Measurements from ENCODE around the gene RASD1. TPM values are rescaled to one million over a fixed set of nuclear protein-coding genes. Genes with fewer than 3 reads are reported as not detected.

Gene RASD1
- total RNA-seq, 1 donor from 2014 or later, result 7.5 TPM

DNA sequence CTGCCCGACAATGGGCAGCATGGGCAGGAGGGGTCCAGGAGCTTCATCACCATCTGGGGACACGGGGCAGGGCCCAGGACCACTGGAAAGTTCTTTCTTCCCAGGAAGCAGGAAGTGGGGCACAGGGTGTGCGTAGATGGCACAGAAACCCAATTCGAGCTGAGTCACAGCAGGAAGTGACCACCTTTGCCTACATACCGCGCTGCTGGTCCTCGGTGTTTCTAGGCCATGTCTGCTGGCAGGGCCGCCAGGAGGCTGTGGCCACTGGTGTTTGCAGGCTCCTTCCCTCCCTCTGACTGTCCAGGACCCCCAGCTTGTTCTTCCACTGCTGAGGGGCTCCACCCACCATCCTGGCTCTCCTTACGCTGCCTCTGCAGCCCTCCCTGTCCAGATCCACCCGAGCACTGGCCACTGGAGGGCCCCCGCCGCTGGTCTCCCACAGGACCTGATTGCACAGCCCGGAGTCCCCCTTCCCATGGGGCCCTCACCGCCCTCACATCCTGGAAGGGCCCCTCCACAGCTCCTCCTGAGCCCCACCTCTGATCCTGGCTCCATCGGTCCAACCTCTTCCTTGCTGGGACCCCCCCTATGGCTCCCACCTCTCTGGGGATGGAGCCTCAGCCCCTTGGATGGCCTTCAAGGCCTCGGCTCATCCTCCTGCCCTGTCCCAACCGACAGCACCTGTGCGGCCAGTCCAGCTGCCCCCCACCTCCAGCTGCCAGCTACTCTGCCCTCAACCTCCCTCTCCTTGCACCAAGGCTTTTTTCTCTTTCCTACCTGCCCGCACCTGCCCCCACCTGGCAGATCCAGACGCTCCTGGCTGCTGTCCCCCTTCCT, 14.5 kb upstream of the RASD1 start:
- intact Hi-C loops (cut with micrococcal nuclease), result no loop called here
- Mint-ChIP-seq H3K9me3 (no peaks in the 10 kb centered on the region), H3K27me3 (no peaks in the 10 kb centered on the region), H3K36me3 (ENCODE audit: low read depth) (no peaks in the 10 kb centered on the region), H3K27ac (no peak overlapping the region), H3K4me3 (no peak overlapping the region), H3K4me1 (no peaks in the 10 kb centered on the region)
- DNase-seq, result no peak

DNA sequence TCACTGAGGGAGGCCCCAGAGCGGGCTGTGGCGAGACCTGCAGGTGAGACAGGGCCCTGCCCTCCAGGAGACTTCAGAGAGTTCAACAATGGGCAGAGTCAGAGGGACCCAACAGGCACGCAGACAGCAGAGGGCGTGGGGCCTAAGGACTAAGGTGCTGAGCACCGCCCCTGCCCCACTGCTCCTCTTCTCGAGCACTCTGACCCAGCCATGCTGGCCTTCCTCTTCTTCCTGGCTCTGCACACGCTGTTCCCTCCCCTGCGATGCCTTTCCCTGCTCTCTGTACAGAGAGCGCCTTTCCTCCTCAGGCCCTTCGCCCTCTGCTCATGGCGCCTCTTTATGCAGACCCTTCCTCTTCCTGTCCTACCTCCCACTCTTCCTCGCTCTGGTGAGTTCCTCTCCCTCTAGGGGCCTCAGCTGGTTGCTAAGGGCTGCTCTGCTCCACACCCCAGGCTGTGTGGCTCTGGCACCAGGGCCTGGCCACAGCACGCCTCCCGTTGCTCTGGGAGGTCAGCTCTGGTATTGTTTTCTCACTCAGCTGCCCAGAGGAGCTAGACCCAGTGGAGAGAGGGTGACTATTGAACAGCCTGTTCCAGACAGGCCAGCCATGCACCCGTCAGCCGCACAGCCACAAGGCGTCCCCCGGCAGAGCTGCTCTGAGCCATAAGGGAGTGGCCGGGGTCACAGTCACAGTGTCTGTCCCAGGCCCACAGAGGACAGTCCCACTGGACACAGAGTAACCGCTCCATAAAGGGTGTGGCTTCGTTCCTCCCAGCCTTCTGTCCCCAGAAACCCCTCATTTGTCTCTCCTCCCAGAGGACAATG, 13.6 kb upstream of the RASD1 start:
- intact Hi-C loops (cut with micrococcal nuclease), result no loop called here
- H3K36me3 Mint-ChIP-seq (ENCODE audit: low read depth), result no peaks in the 10 kb centered on the region

DNA sequence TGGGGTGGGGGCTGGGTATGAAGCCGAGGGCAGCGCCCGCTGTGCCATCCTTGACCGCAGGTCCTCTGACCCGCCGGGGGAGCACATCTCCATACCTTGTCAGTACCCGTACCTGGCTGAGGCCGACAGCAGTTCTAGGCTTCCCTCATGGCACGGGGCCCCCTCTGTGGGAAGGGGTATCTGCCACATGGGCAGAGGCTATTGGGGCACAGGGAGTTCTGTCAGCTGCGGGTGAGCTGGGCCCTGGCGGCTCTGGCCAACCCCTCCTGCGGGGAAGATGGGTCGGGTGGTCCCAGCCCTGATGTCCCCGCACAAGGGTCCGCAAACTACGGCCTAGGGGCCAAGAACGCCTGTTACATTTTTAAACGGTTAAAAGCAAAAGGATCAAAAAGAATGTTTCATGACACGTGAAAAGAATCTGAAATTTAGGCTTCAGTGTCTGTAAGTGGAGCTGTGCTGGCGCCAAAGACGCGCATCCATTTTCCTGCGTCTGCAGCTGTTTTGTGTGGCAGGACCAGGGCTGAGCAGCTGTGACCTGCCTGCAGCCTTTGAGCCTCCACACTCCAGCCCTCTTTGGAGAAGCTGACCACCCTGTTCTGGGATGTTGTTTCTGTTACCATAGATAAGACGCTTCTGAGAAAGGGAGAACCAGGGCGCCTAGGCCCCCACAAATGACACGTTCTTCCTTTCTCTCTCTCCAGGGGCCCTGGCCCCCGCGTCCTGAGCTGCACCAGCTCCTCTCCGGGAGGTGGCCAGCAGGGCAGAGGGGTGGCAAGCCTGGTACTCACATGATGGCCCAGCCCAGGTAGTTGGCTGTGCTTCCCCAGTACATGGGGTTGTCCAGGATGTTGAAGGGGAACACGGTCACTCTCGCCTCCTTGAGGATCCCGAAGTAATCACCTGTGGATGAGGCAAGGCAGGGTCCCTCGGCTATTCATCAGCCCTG, 12.7 kb upstream of the RASD1 start:
- DNase-seq, result no peak
- H3K27me3 Mint-ChIP-seq, result no peaks in the 10 kb centered on the region
- H3K9me3 Mint-ChIP-seq, result no peaks in the 10 kb centered on the region
- H3K4me1 Mint-ChIP-seq, result no peaks in the 10 kb centered on the region
- no peak overlapping the region for H3K27ac Mint-ChIP-seq
- no peaks in the 10 kb centered on the region for H3K36me3 Mint-ChIP-seq (ENCODE audit: low read depth)
- intact Hi-C loops (cut with micrococcal nuclease), result no loop called here
- H3K4me3 Mint-ChIP-seq, result no peak overlapping the region

More for the DNA sequence above, 13.6 kb upstream of the RASD1 start:
- no peak overlapping the region for H3K27ac Mint-ChIP-seq
- no peak overlapping the region for H3K4me3 Mint-ChIP-seq
- H3K4me1 Mint-ChIP-seq, result no peaks in the 10 kb centered on the region
- H3K27me3 Mint-ChIP-seq, result no peaks in the 10 kb centered on the region
- no peak for DNase-seq
- no peaks in the 10 kb centered on the region for H3K9me3 Mint-ChIP-seq

DNA sequence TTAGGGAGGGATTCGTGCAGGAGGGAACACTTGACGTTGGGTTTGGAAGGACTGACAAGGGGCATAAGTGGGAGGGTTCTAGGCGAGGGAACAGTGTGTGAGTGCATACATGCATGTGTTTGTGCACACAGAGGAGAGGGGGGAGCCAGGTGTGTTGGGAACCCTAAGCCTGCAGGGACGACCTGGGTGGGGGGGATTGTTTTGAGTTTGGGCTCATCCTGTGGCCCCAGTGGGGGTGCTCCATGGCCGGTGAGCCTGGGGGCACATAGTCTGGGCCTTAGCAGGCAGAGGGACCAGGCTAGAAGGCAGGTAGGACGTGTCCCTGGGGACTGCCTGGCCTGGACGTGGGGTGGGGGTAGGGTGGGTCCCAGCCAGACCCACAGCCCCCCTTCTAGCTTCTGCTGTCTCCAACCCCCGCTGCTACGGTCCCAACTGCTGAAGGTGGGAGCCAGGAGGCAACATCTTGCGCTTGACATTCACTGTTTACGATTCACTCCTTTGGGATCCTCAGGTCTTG, 11.9 kb upstream of the RASD1 start:
- no peaks in the 10 kb centered on the region for H3K27me3 Mint-ChIP-seq
- H3K4me3 Mint-ChIP-seq, result no peak overlapping the region
- H3K27ac Mint-ChIP-seq, result no peak overlapping the region
- H3K9me3 Mint-ChIP-seq, result no peaks in the 10 kb centered on the region
- H3K36me3 Mint-ChIP-seq (ENCODE audit: low read depth), result no peaks in the 10 kb centered on the region
- intact Hi-C loops (cut with micrococcal nuclease), result no loop called here
- DNase-seq, result no peak
- no peaks in the 10 kb centered on the region for H3K4me1 Mint-ChIP-seq

DNA sequence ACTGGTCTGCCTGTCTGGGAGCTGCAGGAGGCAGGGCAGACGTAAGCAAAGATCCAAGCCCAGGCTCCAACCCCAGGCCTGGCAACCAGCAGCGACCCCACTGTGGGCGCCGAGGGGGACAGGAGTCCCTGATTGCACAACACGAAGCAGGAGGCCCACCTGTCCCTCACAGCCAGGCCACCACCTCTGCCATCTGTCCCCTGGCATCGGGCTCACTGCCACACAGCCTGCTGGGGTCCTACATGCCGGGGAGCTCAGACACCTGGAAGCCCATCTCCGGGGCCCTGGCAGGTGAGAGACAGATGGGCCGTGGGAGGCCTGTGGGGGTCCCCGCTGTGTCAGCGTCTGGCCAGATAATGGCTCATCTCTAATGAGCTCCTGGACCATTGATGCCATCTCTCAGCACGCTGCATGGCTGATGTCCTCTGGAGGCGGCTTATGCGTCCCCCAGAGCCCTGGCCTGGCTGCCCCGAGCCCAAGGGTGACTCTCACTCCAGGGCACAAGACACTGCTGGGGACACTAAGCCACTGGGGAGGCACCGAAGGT, 11.3 kb upstream of the RASD1 start:
- DNase-seq, result no peak
- Mint-ChIP-seq H3K9me3 (no peaks in the 10 kb centered on the region), H3K27me3 (no peaks in the 10 kb centered on the region), H3K27ac (no peak overlapping the region), H3K4me1 (no peaks in the 10 kb centered on the region), H3K36me3 (ENCODE audit: low read depth) (no peaks in the 10 kb centered on the region), H3K4me3 (no peak overlapping the region)
- intact Hi-C loops (cut with micrococcal nuclease), result no loop called here

DNA sequence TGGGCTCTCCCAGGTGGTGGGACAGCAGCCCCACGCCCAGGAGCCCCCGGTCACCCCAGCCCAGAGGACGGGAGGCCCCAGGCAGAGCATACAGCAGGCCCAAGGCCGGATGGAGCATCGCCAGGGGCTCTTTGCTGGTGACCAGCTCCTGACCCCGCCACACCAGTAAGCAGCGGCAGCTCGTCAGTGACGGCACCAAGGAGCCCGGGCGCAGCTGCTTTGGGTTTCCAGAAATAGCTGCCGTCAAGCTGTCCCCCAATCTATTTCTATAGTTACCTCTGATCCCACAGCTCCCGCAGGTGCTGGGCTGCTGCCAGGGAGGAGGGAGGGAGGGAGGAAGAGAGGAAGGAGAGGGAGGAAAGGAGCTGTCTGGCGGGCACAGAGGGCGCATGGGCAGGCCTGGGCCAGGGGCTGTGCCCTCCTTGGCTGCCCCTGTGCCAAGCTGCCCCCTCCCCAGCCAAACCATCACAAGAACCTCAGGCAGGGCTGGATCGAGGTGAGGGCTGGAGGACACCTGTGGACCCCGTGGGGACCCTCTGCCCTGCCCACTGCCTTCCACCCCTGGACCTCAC, 10.8 kb upstream of the RASD1 start:
- H3K36me3 Mint-ChIP-seq (ENCODE audit: low read depth), result no peaks in the 10 kb centered on the region
- H3K27me3 Mint-ChIP-seq, result no peaks in the 10 kb centered on the region
- H3K4me1 Mint-ChIP-seq, result no peaks in the 10 kb centered on the region
- no peaks in the 10 kb centered on the region for H3K9me3 Mint-ChIP-seq
- no peak overlapping the region for H3K4me3 Mint-ChIP-seq
- H3K27ac Mint-ChIP-seq, result no peak overlapping the region
- intact Hi-C loops (cut with micrococcal nuclease), result no loop called here
- no peak for DNase-seq

DNA sequence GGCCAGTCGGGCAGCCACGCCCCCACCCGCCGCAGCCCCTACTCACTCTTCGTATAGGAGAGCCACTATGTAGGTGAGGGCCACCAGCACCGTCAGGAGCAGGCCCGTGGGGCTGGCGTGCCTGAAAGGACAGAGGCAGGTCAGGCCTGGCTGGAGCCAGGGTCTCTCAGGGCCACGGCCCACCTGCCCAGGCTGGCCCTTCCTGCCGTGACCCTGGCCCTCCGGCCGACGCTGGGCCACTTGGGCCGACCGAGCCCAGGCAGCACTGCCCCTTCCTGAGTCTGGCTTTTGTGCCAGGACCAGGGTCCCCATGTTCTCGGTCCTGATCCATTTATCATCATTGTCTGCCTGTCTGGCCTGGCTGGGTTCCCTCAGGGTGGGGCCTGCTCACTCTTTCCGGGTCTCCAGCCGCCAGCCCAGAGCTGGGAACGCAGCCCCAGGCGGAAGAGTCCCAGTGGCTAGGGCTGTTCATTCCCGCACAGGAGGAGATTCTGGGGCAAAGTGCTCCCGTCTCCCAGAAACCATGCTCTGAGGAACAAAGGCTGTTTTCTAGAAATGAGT, 10.1 kb upstream of the RASD1 start:
- Mint-ChIP-seq H3K4me3 (no peak overlapping the region), H3K27me3 (no peaks in the 10 kb centered on the region), H3K36me3 (ENCODE audit: low read depth) (no peaks in the 10 kb centered on the region)

DNA sequence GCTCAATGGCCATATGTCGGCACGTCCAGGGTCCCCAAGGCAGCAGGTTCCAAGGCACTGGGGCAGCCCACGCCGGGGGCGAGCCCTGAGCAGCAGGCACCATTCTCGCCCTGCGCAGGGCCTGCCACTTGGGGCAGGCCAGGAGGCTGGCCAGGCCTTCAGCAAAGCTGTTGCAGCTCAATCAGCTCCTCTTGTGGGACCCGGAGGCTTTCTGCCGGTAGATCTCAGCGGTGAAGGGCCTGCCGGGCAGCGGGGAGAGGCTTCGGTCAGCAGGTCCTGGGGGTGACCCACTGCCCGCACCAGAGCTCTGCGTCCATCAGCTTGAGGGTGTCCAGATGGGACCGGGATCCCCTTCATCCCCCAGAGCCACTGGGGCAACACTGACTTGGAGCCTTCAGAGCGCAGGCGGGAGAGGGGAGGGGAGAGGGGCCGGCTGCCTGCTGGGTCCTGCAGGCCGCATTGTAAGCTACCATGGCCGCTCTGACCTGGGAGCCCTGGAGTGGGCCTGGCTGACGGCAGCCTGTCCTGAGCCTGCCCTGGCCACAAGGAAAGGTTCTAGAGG, 9.5 kb upstream of the RASD1 start:
- no peak for DNase-seq
- Mint-ChIP-seq H3K27ac (no peak overlapping the region), H3K4me1 (no peaks in the 10 kb centered on the region), H3K4me3 (no peak overlapping the region), H3K36me3 (ENCODE audit: low read depth) (no peaks in the 10 kb centered on the region), H3K27me3 (no peaks in the 10 kb centered on the region), H3K9me3 (no peaks in the 10 kb centered on the region)
- intact Hi-C loops (cut with micrococcal nuclease), result no loop called here

More for the DNA sequence above, 10.1 kb upstream of the RASD1 start:
- intact Hi-C loops (cut with micrococcal nuclease), result no loop called here
- DNase-seq, result no peak
- Mint-ChIP-seq H3K9me3 (no peaks in the 10 kb centered on the region), H3K27ac (no peak overlapping the region), H3K4me1 (no peaks in the 10 kb centered on the region)

DNA sequence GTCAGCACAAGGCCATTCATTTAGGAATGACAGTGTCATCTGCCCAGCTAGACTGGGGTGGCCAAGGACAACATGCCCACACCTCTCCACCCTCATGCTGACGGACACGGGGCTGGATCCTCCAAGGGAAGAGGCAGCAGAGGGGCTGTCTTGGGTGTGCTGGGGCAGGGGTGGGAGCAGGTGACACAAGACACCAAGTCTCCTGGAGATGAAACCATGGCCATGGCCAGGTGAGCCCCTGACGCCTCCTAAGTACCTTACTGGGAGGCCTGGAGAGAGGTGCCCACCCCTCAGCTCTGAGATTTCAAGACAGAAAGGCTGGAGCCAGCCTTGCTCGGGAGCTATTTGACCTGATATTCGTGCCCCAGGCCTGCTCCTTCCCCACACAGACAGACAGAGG, 9.0 kb upstream of the RASD1 start:
- no peaks in the 10 kb centered on the region for H3K9me3 Mint-ChIP-seq
- no peaks in the 10 kb centered on the region for H3K4me1 Mint-ChIP-seq
- no peaks in the 10 kb centered on the region for H3K36me3 Mint-ChIP-seq (ENCODE audit: low read depth)
- H3K27me3 Mint-ChIP-seq, result peaks cover 1% of the 10 kb centered on the region
- no peak for DNase-seq
- H3K27ac Mint-ChIP-seq, result no peak overlapping the region
- intact Hi-C loops (cut with micrococcal nuclease), result no loop called here
- H3K4me3 Mint-ChIP-seq, result no peak overlapping the region

DNA sequence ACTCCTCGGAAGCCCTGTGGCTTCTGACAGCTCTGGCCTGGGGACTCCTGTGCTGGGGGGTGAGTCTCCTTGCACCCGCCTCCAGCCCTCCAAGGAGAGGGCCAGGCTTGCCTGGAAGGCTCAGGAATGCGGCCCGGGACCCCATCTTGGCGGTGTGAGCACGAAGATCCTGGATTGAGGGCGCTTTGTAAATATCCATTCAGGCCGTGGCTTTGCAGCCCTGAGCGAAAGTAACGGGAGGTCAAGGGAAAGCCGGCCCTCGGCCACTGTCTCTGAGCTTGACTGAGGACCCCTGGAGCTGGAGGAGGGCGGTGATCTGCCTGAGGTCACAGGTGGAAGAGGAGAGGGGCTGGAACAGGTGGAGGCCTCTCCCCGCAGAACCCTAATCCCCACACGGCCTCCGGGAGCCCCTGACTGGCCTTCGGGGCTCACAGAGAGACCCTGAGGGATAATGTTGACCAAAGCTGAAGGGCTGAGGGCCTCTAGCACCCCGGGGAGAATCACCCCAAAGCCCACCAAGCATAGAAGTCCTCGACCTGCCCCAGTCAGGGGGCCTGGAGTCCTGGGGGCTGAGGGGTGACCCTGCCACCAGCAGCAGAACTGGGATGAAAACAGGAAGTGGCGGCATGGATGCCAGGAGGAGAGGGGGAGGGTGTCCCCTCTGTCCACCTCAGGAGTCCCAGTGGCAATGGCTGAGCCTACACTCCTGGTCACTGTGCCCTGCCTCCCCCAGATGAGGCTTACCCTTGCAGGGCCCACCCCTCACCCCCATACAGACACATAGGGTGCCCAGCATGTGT, 8.3 kb upstream of the RASD1 start:
- Mint-ChIP-seq H3K4me3 (no peak overlapping the region), H3K27ac (no peak overlapping the region), H3K4me1 (no peaks in the 10 kb centered on the region), H3K27me3 (peaks cover 1% of the 10 kb centered on the region), H3K36me3 (ENCODE audit: low read depth) (no peaks in the 10 kb centered on the region), H3K9me3 (no peaks in the 10 kb centered on the region)
- intact Hi-C loops (cut with micrococcal nuclease), result no loop called here
- DNase-seq, result no peak

DNA sequence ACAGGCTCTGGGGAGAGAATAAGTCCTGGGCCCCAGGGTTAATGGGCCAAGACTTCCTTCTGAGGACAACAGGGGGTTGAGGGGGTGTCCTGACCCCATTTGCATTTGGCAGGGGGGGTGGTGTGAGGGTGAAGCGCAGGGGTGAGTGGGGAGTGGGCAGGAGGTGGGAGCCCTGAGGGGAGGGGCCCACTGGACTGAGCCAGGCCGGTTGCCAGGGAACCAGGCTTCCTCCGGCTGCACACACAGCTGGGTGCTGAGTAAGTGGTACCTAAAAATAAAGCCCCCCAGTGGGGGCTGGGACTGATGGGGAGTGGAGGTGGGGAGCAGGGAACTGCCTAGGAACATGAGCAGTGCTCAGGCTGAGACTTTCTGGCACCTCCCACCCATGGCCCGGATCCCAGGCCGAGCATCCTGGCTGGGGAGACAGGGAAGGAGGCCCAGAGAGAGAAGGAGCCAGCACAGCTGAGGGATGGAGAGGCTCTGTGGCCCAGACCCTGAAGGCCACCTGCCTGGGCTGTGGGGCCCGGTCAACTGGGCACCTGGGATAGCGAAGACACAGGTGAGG, 7.5 kb upstream of the RASD1 start:
- peaks cover 1% of the 10 kb centered on the region for H3K27me3 Mint-ChIP-seq
- no peaks in the 10 kb centered on the region for H3K9me3 Mint-ChIP-seq
- no peak for DNase-seq
- no peaks in the 10 kb centered on the region for H3K4me1 Mint-ChIP-seq
- no peak overlapping the region for H3K27ac Mint-ChIP-seq
- H3K4me3 Mint-ChIP-seq, result no peak overlapping the region
- H3K36me3 Mint-ChIP-seq (ENCODE audit: low read depth), result no peaks in the 10 kb centered on the region
- intact Hi-C loops (cut with micrococcal nuclease), result no loop called here
